ENCODE data around the gene DEAF1. TPM values are rescaled to one million over a fixed set of nuclear protein-coding genes. Genes with fewer than 3 reads are reported as not detected.
A peak's percentile ranks its signal among the peaks of the same experiment; 100 is the strongest.

Gene DEAF1
- total RNA-seq, 2 experiments from 2014 or later: 68.4 to 79.6 TPM

GRCh38 chr11:693887-694562 is 997 bp downstream of the DEAF1 start:
- peak overlapping the region in 1 of 2 donors; percentile 38 for H3K27ac ChIP-seq (ENCODE audit: low read depth in 1 of 2, low read length in 2 of 2)
- Mint-ChIP-seq H3K9me3 (no peaks in the 10 kb centered on the region), H3K36me3 (ENCODE audit: low read depth) (peaks cover 24% of the 10 kb centered on the region), H3K27me3 (no peaks in the 10 kb centered on the region), H3K4me1 (ENCODE audit: low read depth) (peaks cover 56% of the 10 kb centered on the region), H3K4me3 (peak overlapping the region; percentile 89), H3K27ac (peak overlapping the region; percentile 96)
- H3K4me1 ChIP-seq (ENCODE audit: insufficient read depth, low read length): peaks cover 77% of the 10 kb centered on the region
- intact Hi-C loops (cut with DNase I, micrococcal nuclease): loop anchor here (5.0 to 10.0 kb wide), 3 partner anchors 33 to 129 kb away; partner anchors contain the start of genes LMNTD2 (in 1 of the 2) and RASSF7 (in 1 of the 2)
- peak overlapping the region; percentile 24 for H3K4me3 ChIP-seq (ENCODE audit: low read length)
- DNase-seq: peak in 1 of 14 experiments; percentile 37
- POLR2A ChIA-PET: interaction anchor here (1.6 to 3.9 kb wide), 7 partner anchors 33 to 487 kb away, joined by 7 to 41 read pairs (median 11); partner anchors contain the start of genes BET1L, IRF7 and RIC8A
- H3K27me3 ChIP-seq (ENCODE audit: control insufficient read depth in 1 of 2, insufficient read depth in 2 of 2, low read length in 2 of 2): no peaks in the 10 kb centered on the region
- ATAC-seq (ENCODE audit: poor library complexity): no peak
- no peaks in the 10 kb centered on the region for H3K9me3 ChIP-seq (ENCODE audit: control insufficient read depth in 1 of 2, insufficient read depth in 1 of 2, low read length in 2 of 2)
- H3K36me3 ChIP-seq (ENCODE audit: insufficient read depth, low read length): peaks cover 8% of the 10 kb centered on the region
- no peak for TF ChIP-seq CTCF (IDR thresholded peaks at IDR 0.05)
- CTCF ChIA-PET: no interaction called here

GRCh38 chr11:693415-693831 is 1.6 kb downstream of the DEAF1 start:
- Mint-ChIP-seq H3K4me3 (peak overlapping the region; percentile 89), H3K27me3 (no peaks in the 10 kb centered on the region), H3K4me1 (ENCODE audit: low read depth) (peaks cover 56% of the 10 kb centered on the region), H3K36me3 (ENCODE audit: low read depth) (peaks cover 29% of the 10 kb centered on the region), H3K9me3 (no peaks in the 10 kb centered on the region), H3K27ac (peak overlapping the region; percentile 96)
- Histone ChIP-seq H3K4me3 (ENCODE audit: low read length) (peak overlapping the region; percentile 24), H3K9me3 (ENCODE audit: control insufficient read depth in 1 of 2, insufficient read depth in 1 of 2, low read length in 2 of 2) (no peaks in the 10 kb centered on the region), H3K27me3 (ENCODE audit: control insufficient read depth in 1 of 2, insufficient read depth in 2 of 2, low read length in 2 of 2) (no peaks in the 10 kb centered on the region), H3K27ac (ENCODE audit: low read depth in 1 of 2, low read length in 2 of 2) (peak overlapping the region in 1 of 2 donors; percentile 60), H3K4me1 (ENCODE audit: insufficient read depth, low read length) (peaks cover 71% of the 10 kb centered on the region), H3K36me3 (ENCODE audit: insufficient read depth, low read length) (peaks cover 13% of the 10 kb centered on the region)
- no peak for TF ChIP-seq CTCF (IDR thresholded peaks at IDR 0.05)
- ATAC-seq (ENCODE audit: poor library complexity) (no peak), DNase-seq (no peak)
- intact Hi-C loops (cut with DNase I, micrococcal nuclease): loop anchor here (5.0 to 10.0 kb wide), 3 partner anchors 34 to 129 kb away; partner anchors contain the start of genes LMNTD2 (in 1 of the 2) and RASSF7 (in 1 of the 2)
- ChIA-PET CTCF (interaction anchor here (1.2 kb wide), 1 partner anchor 138 kb away, joined by 6 read pairs; no protein-coding TSS in a partner anchor), POLR2A (interaction anchor here (2.9 kb wide), 1 partner anchor 78 kb away, joined by 12 read pairs; the partner anchor contains the start of gene IRF7)

- intact Hi-C loops (cut with DNase I, micrococcal nuclease): loop anchor here (5.0 to 10.0 kb wide), 3 partner anchors 34 to 128 kb away; partner anchors contain the start of genes LMNTD2 (in 1 of the 2) and RASSF7 (in 1 of the 2)
- TF ChIP-seq CTCF (IDR thresholded peaks at IDR 0.05): no peak
- Mint-ChIP-seq H3K9me3 (no peaks in the 10 kb centered on the region), H3K27me3 (no peaks in the 10 kb centered on the region), H3K4me1 (ENCODE audit: low read depth) (peaks cover 51% of the 10 kb centered on the region), H3K4me3 (peak overlapping the region; percentile 89), H3K27ac (peak overlapping the region; percentile 96), H3K36me3 (ENCODE audit: low read depth) (peaks cover 34% of the 10 kb centered on the region)
- DNase-seq: peak in 8 of 14 experiments; percentile 9 to 93 (median 67)
- peak overlapping the region in 1 of 2 donors; percentile 60 for H3K27ac ChIP-seq (ENCODE audit: low read depth in 1 of 2, low read length in 2 of 2)
- peak; percentile 13 for ATAC-seq (ENCODE audit: poor library complexity)
- H3K9me3 ChIP-seq (ENCODE audit: control insufficient read depth in 1 of 2, insufficient read depth in 1 of 2, low read length in 2 of 2): no peaks in the 10 kb centered on the region
- CTCF ChIA-PET: interaction anchor here (0.6 to 1.2 kb wide), 2 partner anchors 117 to 138 kb away, joined by 3 to 6 read pairs; partner anchors contain the start of gene RPLP2
- no peak overlapping the region for H3K4me3 ChIP-seq (ENCODE audit: low read length)
- H3K36me3 ChIP-seq (ENCODE audit: insufficient read depth, low read length): peaks cover 18% of the 10 kb centered on the region
- H3K4me1 ChIP-seq (ENCODE audit: insufficient read depth, low read length): peaks cover 66% of the 10 kb centered on the region
- POLR2A ChIA-PET: no interaction called here
- H3K27me3 ChIP-seq (ENCODE audit: control insufficient read depth in 1 of 2, insufficient read depth in 2 of 2, low read length in 2 of 2): no peaks in the 10 kb centered on the region
These were observed 2.1 kb downstream of the DEAF1 start for GRCh38 chr11:692824-693414.

Measured in CD4-positive, alpha-beta T cell (primary cell).